ENCODE results near the gene UROD. TPM values are rescaled to one million over a fixed set of nuclear protein-coding genes. Genes with fewer than 3 reads are reported as not detected.

The UROD gene
- total RNA-seq, 1 donor from 2014 or later, result 149 TPM

- Histone ChIP-seq H3K9me3 (ENCODE audit: control insufficient read depth in 3 of 3, low read length in 3 of 3) (no peaks in the 10 kb centered on the region), H3K27ac (ENCODE audit: low read depth, low read length) (no peak overlapping the region), H3K4me1 (ENCODE audit: control insufficient read depth in 3 of 3, insufficient read depth in 3 of 3, low read length in 3 of 3) (peaks cover 20 to 30% (median 23%) of the 10 kb centered on the region in 3 donors), H3K4me3 (ENCODE audit: low read length in 3 of 3) (no peak overlapping the region), H3K9ac (ENCODE audit: low read depth in 1 of 3, low read length in 3 of 3) (no peak overlapping the region), H3K27me3 (ENCODE audit: control insufficient read depth in 3 of 3, insufficient read depth in 3 of 3, low read length in 3 of 3) (no peaks in the 10 kb centered on the region), H3K36me3 (ENCODE audit: control insufficient read depth in 3 of 3, insufficient read depth in 3 of 3, low read length in 3 of 3) (peaks cover 72 to 76% (median 75%) of the 10 kb centered on the region in 3 donors)
Measured at GRCh38 chr1:45007311-45007710, 4.7 kb upstream of the UROD start.

GRCh38 chr1:45008076-45008475 is 4.0 kb upstream of the UROD start:
- H3K9me3 ChIP-seq (ENCODE audit: control insufficient read depth in 3 of 3, low read length in 3 of 3), result no peaks in the 10 kb centered on the region
- H3K36me3 ChIP-seq (ENCODE audit: control insufficient read depth in 3 of 3, insufficient read depth in 3 of 3, low read length in 3 of 3), result peaks cover 64 to 68% (median 68%) of the 10 kb centered on the region in 3 donors
- H3K27ac ChIP-seq (ENCODE audit: low read depth, low read length), result no peak overlapping the region
- H3K4me1 ChIP-seq (ENCODE audit: control insufficient read depth in 3 of 3, insufficient read depth in 3 of 3, low read length in 3 of 3), result peaks cover 28 to 38% (median 31%) of the 10 kb centered on the region in 3 donors
- no peak overlapping the region for H3K9ac ChIP-seq (ENCODE audit: low read depth in 1 of 3, low read length in 3 of 3)
- H3K4me3 ChIP-seq (ENCODE audit: low read length in 3 of 3), result no peak overlapping the region
- no peaks in the 10 kb centered on the region for H3K27me3 ChIP-seq (ENCODE audit: control insufficient read depth in 3 of 3, insufficient read depth in 3 of 3, low read length in 3 of 3)

GRCh38 chr1:45008516-45008915 is 3.5 kb upstream of the UROD start:
- no peak overlapping the region for H3K4me3 ChIP-seq (ENCODE audit: low read length in 3 of 3)
- no peak overlapping the region for H3K27ac ChIP-seq (ENCODE audit: low read depth, low read length)
- peaks cover 64 to 65% (median 64%) of the 10 kb centered on the region in 3 donors for H3K36me3 ChIP-seq (ENCODE audit: control insufficient read depth in 3 of 3, insufficient read depth in 3 of 3, low read length in 3 of 3)
- peaks cover 32 to 42% (median 36%) of the 10 kb centered on the region in 3 donors for H3K4me1 ChIP-seq (ENCODE audit: control insufficient read depth in 3 of 3, insufficient read depth in 3 of 3, low read length in 3 of 3)
- H3K9me3 ChIP-seq (ENCODE audit: control insufficient read depth in 3 of 3, low read length in 3 of 3), result no peaks in the 10 kb centered on the region
- H3K27me3 ChIP-seq (ENCODE audit: control insufficient read depth in 3 of 3, insufficient read depth in 3 of 3, low read length in 3 of 3), result no peaks in the 10 kb centered on the region
- no peak overlapping the region for H3K9ac ChIP-seq (ENCODE audit: low read depth in 1 of 3, low read length in 3 of 3)

GRCh38 chr1:45009296-45009865 is 2.7 kb upstream of the UROD start:
- no peak overlapping the region for H3K27ac ChIP-seq (ENCODE audit: low read depth, low read length)
- peaks cover 41 to 50% (median 42%) of the 10 kb centered on the region in 3 donors for H3K4me1 ChIP-seq (ENCODE audit: control insufficient read depth in 3 of 3, insufficient read depth in 3 of 3, low read length in 3 of 3)
- H3K9ac ChIP-seq (ENCODE audit: low read depth in 1 of 3, low read length in 3 of 3), result peak overlapping the region; percentile 27 to 91 (median 86)
- H3K9me3 ChIP-seq (ENCODE audit: control insufficient read depth in 3 of 3, low read length in 3 of 3), result no peaks in the 10 kb centered on the region
- peaks cover 61 to 63% (median 62%) of the 10 kb centered on the region in 3 donors for H3K36me3 ChIP-seq (ENCODE audit: control insufficient read depth in 3 of 3, insufficient read depth in 3 of 3, low read length in 3 of 3)
- H3K4me3 ChIP-seq (ENCODE audit: low read length in 3 of 3), result peak overlapping the region; percentile 84 to 95 (median 94)
- no peaks in the 10 kb centered on the region for H3K27me3 ChIP-seq (ENCODE audit: control insufficient read depth in 3 of 3, insufficient read depth in 3 of 3, low read length in 3 of 3)

- peak overlapping the region; percentile 84 to 95 (median 94) for H3K4me3 ChIP-seq (ENCODE audit: low read length in 3 of 3)
- peak overlapping the region; percentile 91 for H3K27ac ChIP-seq (ENCODE audit: low read depth, low read length)
- H3K4me1 ChIP-seq (ENCODE audit: control insufficient read depth in 3 of 3, insufficient read depth in 3 of 3, low read length in 3 of 3), result peaks cover 46 to 57% (median 46%) of the 10 kb centered on the region in 3 donors
- peak overlapping the region; percentile 79 to 91 (median 86) for H3K9ac ChIP-seq (ENCODE audit: low read depth in 1 of 3, low read length in 3 of 3)
- H3K36me3 ChIP-seq (ENCODE audit: control insufficient read depth in 3 of 3, insufficient read depth in 3 of 3, low read length in 3 of 3), result peaks cover 56 to 63% (median 60%) of the 10 kb centered on the region in 3 donors
- no peaks in the 10 kb centered on the region for H3K27me3 ChIP-seq (ENCODE audit: control insufficient read depth in 3 of 3, insufficient read depth in 3 of 3, low read length in 3 of 3)
- H3K9me3 ChIP-seq (ENCODE audit: control insufficient read depth in 3 of 3, low read length in 3 of 3), result no peaks in the 10 kb centered on the region
Measured at GRCh38 chr1:45009956-45010854, 1.8 kb upstream of the UROD start.

GRCh38 chr1:45010855-45011811 is 921 bp upstream of the UROD start, which contains the start of gene HECTD3:
TSS of gene HECTD3 (minus strand) at chr1:45011324. CDS start at chr1:45011257, 67 bp downstream.
- Histone ChIP-seq H3K4me1 (ENCODE audit: control insufficient read depth in 3 of 3, insufficient read depth in 3 of 3, low read length in 3 of 3) (peaks cover 46 to 57% (median 46%) of the 10 kb centered on the region in 3 donors), H3K27me3 (ENCODE audit: control insufficient read depth in 3 of 3, insufficient read depth in 3 of 3, low read length in 3 of 3) (no peaks in the 10 kb centered on the region), H3K4me3 (ENCODE audit: low read length in 3 of 3) (peak within 1 kb of the TSS; percentile 84 to 95 (median 94)), H3K27ac (ENCODE audit: low read depth, low read length) (peak within 1 kb of the TSS; percentile 91), H3K36me3 (ENCODE audit: control insufficient read depth in 3 of 3, insufficient read depth in 3 of 3, low read length in 3 of 3) (peaks cover 47 to 58% (median 58%) of the 10 kb centered on the region in 3 donors), H3K9me3 (ENCODE audit: control insufficient read depth in 3 of 3, low read length in 3 of 3) (no peaks in the 10 kb centered on the region), H3K9ac (ENCODE audit: low read depth in 1 of 3, low read length in 3 of 3) (peak within 1 kb of the TSS; percentile 86 to 93 (median 91))

- Histone ChIP-seq H3K4me1 (ENCODE audit: control insufficient read depth in 3 of 3, insufficient read depth in 3 of 3, low read length in 3 of 3) (peaks cover 46 to 64% (median 51%) of the 10 kb centered on the region in 3 donors), H3K27me3 (ENCODE audit: control insufficient read depth in 3 of 3, insufficient read depth in 3 of 3, low read length in 3 of 3) (no peaks in the 10 kb centered on the region), H3K4me3 (ENCODE audit: low read length in 3 of 3) (peak overlapping the region; percentile 84 to 95 (median 94)), H3K36me3 (ENCODE audit: control insufficient read depth in 3 of 3, insufficient read depth in 3 of 3, low read length in 3 of 3) (peaks cover 34 to 45% (median 43%) of the 10 kb centered on the region in 3 donors), H3K9me3 (ENCODE audit: control insufficient read depth in 3 of 3, low read length in 3 of 3) (no peaks in the 10 kb centered on the region), H3K27ac (ENCODE audit: low read depth, low read length) (peak overlapping the region; percentile 91), H3K9ac (ENCODE audit: low read depth in 1 of 3, low read length in 3 of 3) (peak overlapping the region; percentile 86 to 93 (median 87))
Measured at GRCh38 chr1:45012639-45013278, 705 bp downstream of the UROD start.

- H3K27ac ChIP-seq (ENCODE audit: low read depth, low read length), result no peak overlapping the region
- H3K9ac ChIP-seq (ENCODE audit: low read depth in 1 of 3, low read length in 3 of 3), result peak overlapping the region in 2 of 3 donors; percentile 87 to 93
- H3K4me3 ChIP-seq (ENCODE audit: low read length in 3 of 3), result no peak overlapping the region
- H3K9me3 ChIP-seq (ENCODE audit: control insufficient read depth in 3 of 3, low read length in 3 of 3), result no peaks in the 10 kb centered on the region
- H3K27me3 ChIP-seq (ENCODE audit: control insufficient read depth in 3 of 3, insufficient read depth in 3 of 3, low read length in 3 of 3), result no peaks in the 10 kb centered on the region
- peaks cover 25 to 36% (median 34%) of the 10 kb centered on the region in 3 donors for H3K36me3 ChIP-seq (ENCODE audit: control insufficient read depth in 3 of 3, insufficient read depth in 3 of 3, low read length in 3 of 3)
- peaks cover 46 to 61% (median 51%) of the 10 kb centered on the region in 3 donors for H3K4me1 ChIP-seq (ENCODE audit: control insufficient read depth in 3 of 3, insufficient read depth in 3 of 3, low read length in 3 of 3)
Measured at GRCh38 chr1:45013551-45014209, 1.6 kb downstream of the UROD start.
